ENCODE measurements around the gene KIF16B. TPM values are rescaled to one million over a fixed set of nuclear protein-coding genes. Genes with fewer than 3 reads are reported as not detected.

Gene KIF16B, protein sequence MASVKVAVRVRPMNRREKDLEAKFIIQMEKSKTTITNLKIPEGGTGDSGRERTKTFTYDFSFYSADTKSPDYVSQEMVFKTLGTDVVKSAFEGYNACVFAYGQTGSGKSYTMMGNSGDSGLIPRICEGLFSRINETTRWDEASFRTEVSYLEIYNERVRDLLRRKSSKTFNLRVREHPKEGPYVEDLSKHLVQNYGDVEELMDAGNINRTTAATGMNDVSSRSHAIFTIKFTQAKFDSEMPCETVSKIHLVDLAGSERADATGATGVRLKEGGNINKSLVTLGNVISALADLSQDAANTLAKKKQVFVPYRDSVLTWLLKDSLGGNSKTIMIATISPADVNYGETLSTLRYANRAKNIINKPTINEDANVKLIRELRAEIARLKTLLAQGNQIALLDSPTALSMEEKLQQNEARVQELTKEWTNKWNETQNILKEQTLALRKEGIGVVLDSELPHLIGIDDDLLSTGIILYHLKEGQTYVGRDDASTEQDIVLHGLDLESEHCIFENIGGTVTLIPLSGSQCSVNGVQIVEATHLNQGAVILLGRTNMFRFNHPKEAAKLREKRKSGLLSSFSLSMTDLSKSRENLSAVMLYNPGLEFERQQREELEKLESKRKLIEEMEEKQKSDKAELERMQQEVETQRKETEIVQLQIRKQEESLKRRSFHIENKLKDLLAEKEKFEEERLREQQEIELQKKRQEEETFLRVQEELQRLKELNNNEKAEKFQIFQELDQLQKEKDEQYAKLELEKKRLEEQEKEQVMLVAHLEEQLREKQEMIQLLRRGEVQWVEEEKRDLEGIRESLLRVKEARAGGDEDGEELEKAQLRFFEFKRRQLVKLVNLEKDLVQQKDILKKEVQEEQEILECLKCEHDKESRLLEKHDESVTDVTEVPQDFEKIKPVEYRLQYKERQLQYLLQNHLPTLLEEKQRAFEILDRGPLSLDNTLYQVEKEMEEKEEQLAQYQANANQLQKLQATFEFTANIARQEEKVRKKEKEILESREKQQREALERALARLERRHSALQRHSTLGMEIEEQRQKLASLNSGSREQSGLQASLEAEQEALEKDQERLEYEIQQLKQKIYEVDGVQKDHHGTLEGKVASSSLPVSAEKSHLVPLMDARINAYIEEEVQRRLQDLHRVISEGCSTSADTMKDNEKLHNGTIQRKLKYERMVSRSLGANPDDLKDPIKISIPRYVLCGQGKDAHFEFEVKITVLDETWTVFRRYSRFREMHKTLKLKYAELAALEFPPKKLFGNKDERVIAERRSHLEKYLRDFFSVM (N-terminal part only)
- 16.8 and 26.5 TPM in 2 replicates for total RNA-seq
- 8.2 and 13.1 TPM in 2 replicates for polyA plus RNA-seq

DNA sequence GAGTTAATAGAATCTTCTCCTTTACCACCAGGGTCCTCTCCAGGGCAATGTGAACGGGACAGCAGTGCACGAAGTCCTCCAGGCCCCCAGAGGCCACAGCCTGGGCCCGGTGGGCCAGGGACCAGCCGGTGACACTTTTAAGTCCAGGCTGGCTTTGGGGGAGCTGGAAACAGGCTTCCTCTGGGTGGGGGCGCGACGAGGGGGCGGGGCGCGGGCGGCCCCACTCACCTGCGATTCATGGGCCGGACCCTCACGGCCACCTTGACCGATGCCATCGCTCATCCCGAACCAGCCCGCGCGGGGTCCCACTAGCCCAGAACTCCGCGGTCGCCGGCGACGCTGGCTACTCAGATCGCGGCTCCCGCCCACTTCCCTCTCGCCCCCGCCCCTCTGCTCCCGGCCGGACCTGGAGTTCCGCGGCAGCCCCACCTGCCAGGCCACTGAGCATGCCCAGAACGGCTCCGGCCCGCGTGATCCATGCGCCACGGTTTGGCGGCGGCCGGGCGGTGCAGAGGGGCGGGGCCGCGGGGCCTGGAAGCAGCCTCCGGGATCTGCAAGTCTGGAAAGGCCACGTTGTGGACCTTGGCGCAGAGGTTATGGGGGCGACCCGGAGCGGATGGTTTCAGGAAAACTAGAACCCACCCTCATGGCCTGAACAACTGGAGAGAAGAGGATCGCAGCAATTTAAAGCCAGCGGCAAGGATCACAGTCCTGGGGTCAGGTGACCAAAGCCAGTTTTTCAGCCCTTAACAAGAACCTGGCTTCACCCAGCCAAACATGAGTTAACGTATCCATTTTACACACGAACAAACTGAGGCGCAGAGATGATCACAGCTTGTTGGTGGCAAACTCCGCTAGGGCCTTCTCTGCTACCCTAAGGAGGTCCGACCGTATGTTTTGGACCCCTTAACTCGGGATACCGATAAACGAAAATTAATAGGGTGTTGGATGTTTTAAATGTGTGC is at the start of gene KIF16B:
KIF16B (minus strand) TSS at position 448 of the 965 bp plus-strand sequence; CDS start at position 275, 173 bp downstream.
- TF ChIP-seq, protein P1, sequence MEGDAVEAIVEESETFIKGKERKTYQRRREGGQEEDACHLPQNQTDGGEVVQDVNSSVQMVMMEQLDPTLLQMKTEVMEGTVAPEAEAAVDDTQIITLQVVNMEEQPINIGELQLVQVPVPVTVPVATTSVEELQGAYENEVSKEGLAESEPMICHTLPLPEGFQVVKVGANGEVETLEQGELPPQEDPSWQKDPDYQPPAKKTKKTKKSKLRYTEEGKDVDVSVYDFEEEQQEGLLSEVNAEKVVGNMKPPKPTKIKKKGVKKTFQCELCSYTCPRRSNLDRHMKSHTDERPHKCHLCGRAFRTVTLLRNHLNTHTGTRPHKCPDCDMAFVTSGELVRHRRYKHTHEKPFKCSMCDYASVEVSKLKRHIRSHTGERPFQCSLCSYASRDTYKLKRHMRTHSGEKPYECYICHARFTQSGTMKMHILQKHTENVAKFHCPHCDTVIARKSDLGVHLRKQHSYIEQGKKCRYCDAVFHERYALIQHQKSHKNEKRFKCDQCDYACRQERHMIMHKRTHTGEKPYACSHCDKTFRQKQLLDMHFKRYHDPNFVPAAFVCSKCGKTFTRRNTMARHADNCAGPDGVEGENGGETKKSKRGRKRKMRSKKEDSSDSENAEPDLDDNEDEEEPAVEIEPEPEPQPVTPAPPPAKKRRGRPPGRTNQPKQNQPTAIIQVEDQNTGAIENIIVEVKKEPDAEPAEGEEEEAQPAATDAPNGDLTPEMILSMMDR (IDR thresholded peaks at IDR 0.05; ENCODE audit: low read depth, low read length), result peak; percentile 11
- Histone ChIP-seq H3K4me1 (ENCODE audit: low read depth) (no peaks in the 10 kb centered on the region), H3K27me3 (no peaks in the 10 kb centered on the region), H3K27ac (no peak within 1 kb of the TSS), H3K9me3 (ENCODE audit: low read depth) (no peaks in the 10 kb centered on the region), H3K36me3 (no peaks in the 10 kb centered on the region), H3K4me3 (peak within 1 kb of the TSS; percentile 63)
- DNase-seq (ENCODE audit: low read depth in 1 of 2, low spot score in 1 of 2), result peak; percentile 94 to 95

DNA sequence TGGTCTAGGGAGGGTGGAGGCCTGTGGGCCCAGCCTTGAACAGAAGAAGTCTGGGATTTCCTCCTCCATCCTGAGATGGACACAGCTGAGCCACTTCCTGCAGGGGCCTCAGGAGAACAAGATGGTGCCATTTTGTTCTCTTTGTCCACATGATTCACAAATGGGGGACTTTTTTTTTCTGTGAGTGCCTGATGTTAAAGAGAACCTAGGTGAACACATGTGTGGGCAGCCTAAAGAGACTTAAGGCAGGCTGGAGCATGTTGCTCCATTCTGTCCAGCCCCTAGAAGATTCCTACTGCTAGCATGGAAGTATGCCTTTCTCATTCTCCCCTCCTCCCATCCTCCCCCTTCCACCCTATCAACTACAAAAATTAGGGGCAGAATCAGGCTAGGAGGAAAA is 49.3 kb upstream of the KIF16B start:
- TF ChIP-seq, protein P1 (IDR thresholded peaks at IDR 0.05; ENCODE audit: low read depth, low read length), result no peak
- no peaks in the 10 kb centered on the region for H3K4me1 ChIP-seq (ENCODE audit: low read depth)
- H3K36me3 ChIP-seq, result no peaks in the 10 kb centered on the region
- no peaks in the 10 kb centered on the region for H3K9me3 ChIP-seq (ENCODE audit: low read depth)
- H3K27me3 ChIP-seq, result no peaks in the 10 kb centered on the region
- no peak overlapping the region for H3K4me3 ChIP-seq
- DNase-seq (ENCODE audit: low read depth in 1 of 2, low spot score in 1 of 2), result no peak
- no peak overlapping the region for H3K27ac ChIP-seq

DNA sequence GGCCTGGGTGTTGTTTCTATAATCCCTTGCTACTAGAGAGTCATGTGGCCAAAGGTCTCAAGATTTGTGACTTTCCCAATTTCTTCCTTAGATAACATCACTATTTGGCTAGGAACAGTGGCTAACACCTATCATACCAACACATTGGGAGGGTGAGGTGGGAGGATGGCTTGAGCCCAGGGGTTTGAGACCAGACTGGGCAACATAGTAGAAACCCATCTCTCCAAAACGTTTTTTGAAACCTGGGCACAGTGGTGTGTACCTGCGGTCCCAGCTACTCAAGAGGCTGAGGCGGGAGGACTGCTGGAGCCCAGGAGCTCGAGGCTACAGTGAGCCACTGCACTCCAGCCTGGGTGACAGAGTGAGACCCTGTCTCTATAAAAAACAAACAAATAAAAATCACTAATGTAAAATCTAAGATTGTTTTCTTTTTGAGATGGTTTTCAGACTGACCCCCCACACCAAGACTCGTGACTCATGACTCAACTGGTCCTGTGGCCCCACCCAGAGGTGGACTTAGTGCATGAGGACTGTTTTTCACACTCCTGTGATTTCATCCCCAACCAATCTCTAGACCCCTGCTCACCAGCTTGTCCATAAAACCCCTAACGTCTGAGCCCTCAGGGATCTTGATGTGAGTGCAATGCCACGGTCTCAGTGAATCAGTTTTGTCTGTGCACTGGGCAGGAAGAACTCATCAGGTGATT is 48.3 kb upstream of the KIF16B start:
- DNase-seq (ENCODE audit: low read depth in 1 of 2, low spot score in 1 of 2), result no peak
- Histone ChIP-seq H3K4me3 (no peak overlapping the region), H3K4me1 (ENCODE audit: low read depth) (no peaks in the 10 kb centered on the region), H3K27ac (no peak overlapping the region), H3K9me3 (ENCODE audit: low read depth) (no peaks in the 10 kb centered on the region), H3K36me3 (no peaks in the 10 kb centered on the region), H3K27me3 (no peaks in the 10 kb centered on the region)
- TF ChIP-seq, protein P1 (IDR thresholded peaks at IDR 0.05; ENCODE audit: low read depth, low read length), result no peak

DNA sequence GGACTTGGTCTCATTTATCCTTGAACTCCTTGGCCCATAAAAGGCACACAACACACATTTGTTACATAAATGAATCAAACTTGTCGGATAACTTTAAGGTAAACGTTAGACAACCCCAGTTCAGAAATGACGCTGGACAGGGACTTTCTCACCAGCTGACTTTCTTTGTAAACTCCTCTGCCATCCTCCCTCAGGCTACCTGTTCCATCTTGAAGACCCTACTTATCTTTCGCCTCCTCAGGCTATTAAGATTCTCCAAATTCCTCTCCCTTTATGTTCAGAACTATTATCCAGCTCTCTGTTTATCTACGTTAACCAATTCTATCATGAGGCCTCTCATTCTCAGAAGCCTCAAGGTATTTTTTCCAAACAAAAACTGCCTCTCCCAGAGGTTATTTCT is 47.7 kb upstream of the KIF16B start:
- no peak for DNase-seq (ENCODE audit: low read depth in 1 of 2, low spot score in 1 of 2)
- H3K36me3 ChIP-seq, result no peaks in the 10 kb centered on the region
- no peaks in the 10 kb centered on the region for H3K27me3 ChIP-seq
- no peaks in the 10 kb centered on the region for H3K4me1 ChIP-seq (ENCODE audit: low read depth)
- no peaks in the 10 kb centered on the region for H3K9me3 ChIP-seq (ENCODE audit: low read depth)
- TF ChIP-seq, protein P1 (IDR thresholded peaks at IDR 0.05; ENCODE audit: low read depth, low read length), result no peak
- no peak overlapping the region for H3K27ac ChIP-seq
- no peak overlapping the region for H3K4me3 ChIP-seq
